Measurements from ENCODE around the gene CSNK2A2. TPM values are rescaled to one million over a fixed set of nuclear protein-coding genes. Genes with fewer than 3 reads are reported as not detected.

CSNK2A2 gene
- total and polyA plus RNA-seq, 10 of the 15 experiments (the other 5 are each of a cell fraction or from before 2014, with no cell fraction given): 17.4 to 79.1 (median 29.4) TPM

DNA sequence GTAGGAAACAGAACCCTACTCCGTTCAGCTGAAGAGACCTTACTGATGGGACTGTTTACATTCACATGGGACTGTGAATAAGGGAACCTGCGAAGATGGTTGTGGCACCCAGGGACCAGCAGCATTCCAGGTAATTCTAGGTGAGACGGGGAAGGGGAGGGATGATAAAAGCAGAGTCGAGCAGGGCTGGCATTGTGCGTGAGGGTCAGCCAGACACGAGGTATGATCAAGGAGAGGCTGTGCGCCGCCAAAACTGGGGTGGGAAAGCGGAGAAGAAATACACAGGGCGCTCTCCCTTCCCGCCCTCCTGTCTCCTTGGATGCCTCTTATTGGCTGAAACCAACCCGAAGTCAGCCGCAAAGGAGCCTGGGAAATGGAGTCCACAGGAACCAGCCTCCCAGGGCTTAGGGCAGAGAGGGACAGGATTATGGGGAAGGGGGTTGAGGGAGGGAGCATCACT lies 38.4 kb upstream of the CSNK2A2 start (continued):
- TF ChIP-seq, protein P1, sequence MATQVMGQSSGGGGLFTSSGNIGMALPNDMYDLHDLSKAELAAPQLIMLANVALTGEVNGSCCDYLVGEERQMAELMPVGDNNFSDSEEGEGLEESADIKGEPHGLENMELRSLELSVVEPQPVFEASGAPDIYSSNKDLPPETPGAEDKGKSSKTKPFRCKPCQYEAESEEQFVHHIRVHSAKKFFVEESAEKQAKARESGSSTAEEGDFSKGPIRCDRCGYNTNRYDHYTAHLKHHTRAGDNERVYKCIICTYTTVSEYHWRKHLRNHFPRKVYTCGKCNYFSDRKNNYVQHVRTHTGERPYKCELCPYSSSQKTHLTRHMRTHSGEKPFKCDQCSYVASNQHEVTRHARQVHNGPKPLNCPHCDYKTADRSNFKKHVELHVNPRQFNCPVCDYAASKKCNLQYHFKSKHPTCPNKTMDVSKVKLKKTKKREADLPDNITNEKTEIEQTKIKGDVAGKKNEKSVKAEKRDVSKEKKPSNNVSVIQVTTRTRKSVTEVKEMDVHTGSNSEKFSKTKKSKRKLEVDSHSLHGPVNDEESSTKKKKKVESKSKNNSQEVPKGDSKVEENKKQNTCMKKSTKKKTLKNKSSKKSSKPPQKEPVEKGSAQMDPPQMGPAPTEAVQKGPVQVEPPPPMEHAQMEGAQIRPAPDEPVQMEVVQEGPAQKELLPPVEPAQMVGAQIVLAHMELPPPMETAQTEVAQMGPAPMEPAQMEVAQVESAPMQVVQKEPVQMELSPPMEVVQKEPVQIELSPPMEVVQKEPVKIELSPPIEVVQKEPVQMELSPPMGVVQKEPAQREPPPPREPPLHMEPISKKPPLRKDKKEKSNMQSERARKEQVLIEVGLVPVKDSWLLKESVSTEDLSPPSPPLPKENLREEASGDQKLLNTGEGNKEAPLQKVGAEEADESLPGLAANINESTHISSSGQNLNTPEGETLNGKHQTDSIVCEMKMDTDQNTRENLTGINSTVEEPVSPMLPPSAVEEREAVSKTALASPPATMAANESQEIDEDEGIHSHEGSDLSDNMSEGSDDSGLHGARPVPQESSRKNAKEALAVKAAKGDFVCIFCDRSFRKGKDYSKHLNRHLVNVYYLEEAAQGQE (IDR thresholded peaks at IDR 0.05; ENCODE audit: low read depth, low read length): no peak
- no peak for TF ChIP-seq RCOR1 (conservative IDR thresholded peaks at IDR 0.05; ENCODE audit: low read depth, low read length)
- TF ChIP-seq, protein P2, sequence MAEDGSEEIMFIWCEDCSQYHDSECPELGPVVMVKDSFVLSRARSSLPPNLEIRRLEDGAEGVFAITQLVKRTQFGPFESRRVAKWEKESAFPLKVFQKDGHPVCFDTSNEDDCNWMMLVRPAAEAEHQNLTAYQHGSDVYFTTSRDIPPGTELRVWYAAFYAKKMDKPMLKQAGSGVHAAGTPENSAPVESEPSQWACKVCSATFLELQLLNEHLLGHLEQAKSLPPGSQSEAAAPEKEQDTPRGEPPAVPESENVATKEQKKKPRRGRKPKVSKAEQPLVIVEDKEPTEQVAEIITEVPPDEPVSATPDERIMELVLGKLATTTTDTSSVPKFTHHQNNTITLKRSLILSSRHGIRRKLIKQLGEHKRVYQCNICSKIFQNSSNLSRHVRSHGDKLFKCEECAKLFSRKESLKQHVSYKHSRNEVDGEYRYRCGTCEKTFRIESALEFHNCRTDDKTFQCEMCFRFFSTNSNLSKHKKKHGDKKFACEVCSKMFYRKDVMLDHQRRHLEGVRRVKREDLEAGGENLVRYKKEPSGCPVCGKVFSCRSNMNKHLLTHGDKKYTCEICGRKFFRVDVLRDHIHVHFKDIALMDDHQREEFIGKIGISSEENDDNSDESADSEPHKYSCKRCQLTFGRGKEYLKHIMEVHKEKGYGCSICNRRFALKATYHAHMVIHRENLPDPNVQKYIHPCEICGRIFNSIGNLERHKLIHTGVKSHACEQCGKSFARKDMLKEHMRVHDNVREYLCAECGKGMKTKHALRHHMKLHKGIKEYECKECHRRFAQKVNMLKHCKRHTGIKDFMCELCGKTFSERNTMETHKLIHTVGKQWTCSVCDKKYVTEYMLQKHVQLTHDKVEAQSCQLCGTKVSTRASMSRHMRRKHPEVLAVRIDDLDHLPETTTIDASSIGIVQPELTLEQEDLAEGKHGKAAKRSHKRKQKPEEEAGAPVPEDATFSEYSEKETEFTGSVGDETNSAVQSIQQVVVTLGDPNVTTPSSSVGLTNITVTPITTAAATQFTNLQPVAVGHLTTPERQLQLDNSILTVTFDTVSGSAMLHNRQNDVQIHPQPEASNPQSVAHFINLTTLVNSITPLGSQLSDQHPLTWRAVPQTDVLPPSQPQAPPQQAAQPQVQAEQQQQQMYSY (CRISPR knock-in tag; IDR thresholded peaks at IDR 0.05): no peak
- TF ChIP-seq, protein P3, sequence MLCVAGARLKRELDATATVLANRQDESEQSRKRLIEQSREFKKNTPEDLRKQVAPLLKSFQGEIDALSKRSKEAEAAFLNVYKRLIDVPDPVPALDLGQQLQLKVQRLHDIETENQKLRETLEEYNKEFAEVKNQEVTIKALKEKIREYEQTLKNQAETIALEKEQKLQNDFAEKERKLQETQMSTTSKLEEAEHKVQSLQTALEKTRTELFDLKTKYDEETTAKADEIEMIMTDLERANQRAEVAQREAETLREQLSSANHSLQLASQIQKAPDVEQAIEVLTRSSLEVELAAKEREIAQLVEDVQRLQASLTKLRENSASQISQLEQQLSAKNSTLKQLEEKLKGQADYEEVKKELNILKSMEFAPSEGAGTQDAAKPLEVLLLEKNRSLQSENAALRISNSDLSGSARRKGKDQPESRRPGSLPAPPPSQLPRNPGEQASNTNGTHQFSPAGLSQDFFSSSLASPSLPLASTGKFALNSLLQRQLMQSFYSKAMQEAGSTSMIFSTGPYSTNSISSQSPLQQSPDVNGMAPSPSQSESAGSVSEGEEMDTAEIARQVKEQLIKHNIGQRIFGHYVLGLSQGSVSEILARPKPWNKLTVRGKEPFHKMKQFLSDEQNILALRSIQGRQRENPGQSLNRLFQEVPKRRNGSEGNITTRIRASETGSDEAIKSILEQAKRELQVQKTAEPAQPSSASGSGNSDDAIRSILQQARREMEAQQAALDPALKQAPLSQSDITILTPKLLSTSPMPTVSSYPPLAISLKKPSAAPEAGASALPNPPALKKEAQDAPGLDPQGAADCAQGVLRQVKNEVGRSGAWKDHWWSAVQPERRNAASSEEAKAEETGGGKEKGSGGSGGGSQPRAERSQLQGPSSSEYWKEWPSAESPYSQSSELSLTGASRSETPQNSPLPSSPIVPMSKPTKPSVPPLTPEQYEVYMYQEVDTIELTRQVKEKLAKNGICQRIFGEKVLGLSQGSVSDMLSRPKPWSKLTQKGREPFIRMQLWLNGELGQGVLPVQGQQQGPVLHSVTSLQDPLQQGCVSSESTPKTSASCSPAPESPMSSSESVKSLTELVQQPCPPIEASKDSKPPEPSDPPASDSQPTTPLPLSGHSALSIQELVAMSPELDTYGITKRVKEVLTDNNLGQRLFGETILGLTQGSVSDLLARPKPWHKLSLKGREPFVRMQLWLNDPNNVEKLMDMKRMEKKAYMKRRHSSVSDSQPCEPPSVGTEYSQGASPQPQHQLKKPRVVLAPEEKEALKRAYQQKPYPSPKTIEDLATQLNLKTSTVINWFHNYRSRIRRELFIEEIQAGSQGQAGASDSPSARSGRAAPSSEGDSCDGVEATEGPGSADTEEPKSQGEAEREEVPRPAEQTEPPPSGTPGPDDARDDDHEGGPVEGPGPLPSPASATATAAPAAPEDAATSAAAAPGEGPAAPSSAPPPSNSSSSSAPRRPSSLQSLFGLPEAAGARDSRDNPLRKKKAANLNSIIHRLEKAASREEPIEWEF (IDR thresholded peaks at IDR 0.05; ENCODE audit: insufficient replicate concordance, low read depth, low read length): no peak
- TF ChIP-seq, protein P4, sequence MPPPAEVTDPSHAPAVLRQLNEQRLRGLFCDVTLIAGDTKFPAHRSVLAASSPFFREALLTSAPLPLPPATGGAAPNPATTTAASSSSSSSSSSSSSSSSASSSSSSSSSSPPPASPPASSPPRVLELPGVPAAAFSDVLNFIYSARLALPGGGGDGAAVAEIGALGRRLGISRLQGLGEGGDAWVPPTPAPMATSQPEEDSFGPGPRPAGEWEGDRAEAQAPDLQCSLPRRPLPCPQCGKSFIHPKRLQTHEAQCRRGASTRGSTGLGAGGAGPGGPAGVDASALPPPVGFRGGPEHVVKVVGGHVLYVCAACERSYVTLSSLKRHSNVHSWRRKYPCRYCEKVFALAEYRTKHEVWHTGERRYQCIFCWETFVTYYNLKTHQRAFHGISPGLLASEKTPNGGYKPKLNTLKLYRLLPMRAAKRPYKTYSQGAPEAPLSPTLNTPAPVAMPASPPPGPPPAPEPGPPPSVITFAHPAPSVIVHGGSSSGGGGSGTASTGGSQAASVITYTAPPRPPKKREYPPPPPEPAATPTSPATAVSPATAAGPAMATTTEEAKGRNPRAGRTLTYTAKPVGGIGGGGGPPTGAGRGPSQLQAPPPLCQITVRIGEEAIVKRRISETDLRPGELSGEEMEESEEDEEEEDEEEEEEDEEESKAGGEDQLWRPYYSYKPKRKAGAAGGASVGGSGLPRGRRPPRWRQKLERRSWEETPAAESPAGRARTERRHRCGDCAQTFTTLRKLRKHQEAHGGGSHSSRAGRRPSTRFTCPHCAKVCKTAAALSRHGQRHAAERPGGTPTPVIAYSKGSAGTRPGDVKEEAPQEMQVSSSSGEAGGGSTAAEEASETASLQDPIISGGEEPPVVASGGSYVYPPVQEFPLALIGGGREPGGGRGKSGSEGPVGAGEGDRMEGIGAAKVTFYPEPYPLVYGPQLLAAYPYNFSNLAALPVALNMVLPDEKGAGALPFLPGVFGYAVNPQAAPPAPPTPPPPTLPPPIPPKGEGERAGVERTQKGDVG (CRISPR knock-in tag; IDR thresholded peaks at IDR 0.05): no peak
- TF ChIP-seq MEF2B (IDR thresholded peaks at IDR 0.05; ENCODE audit: partially characterized antibody, poor library complexity, severe bottlenecking): no peak
- no peak for TF ChIP-seq NFYA (IDR thresholded peaks at IDR 0.05; ENCODE audit: borderline replicate concordance, low read depth, low read length)
- TF ChIP-seq NFYB (IDR thresholded peaks at IDR 0.05; ENCODE audit: insufficient read depth, low read depth, low read length): peak; percentile 50; the same call in 1 of the 2 replicates
- no peak for TF ChIP-seq ZNF274 (IDR thresholded peaks at IDR 0.05; ENCODE audit: insufficient read depth, insufficient read length)
- TF ChIP-seq, protein P5, sequence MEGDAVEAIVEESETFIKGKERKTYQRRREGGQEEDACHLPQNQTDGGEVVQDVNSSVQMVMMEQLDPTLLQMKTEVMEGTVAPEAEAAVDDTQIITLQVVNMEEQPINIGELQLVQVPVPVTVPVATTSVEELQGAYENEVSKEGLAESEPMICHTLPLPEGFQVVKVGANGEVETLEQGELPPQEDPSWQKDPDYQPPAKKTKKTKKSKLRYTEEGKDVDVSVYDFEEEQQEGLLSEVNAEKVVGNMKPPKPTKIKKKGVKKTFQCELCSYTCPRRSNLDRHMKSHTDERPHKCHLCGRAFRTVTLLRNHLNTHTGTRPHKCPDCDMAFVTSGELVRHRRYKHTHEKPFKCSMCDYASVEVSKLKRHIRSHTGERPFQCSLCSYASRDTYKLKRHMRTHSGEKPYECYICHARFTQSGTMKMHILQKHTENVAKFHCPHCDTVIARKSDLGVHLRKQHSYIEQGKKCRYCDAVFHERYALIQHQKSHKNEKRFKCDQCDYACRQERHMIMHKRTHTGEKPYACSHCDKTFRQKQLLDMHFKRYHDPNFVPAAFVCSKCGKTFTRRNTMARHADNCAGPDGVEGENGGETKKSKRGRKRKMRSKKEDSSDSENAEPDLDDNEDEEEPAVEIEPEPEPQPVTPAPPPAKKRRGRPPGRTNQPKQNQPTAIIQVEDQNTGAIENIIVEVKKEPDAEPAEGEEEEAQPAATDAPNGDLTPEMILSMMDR (IDR thresholded peaks at IDR 0.05 in 2 of 3, conservative IDR thresholded peaks at IDR 0.05 in 1 of 3; ENCODE audit: control insufficient read depth in 2 of 3, extremely low read depth in 1 of 3, insufficient read depth in 1 of 3, low read depth in 3 of 3, low read length in 3 of 3): no peak

Measured in GM12878 (cell line).